ENCODE measurements around the gene SPAG4.

The SPAG4 gene

DNA sequence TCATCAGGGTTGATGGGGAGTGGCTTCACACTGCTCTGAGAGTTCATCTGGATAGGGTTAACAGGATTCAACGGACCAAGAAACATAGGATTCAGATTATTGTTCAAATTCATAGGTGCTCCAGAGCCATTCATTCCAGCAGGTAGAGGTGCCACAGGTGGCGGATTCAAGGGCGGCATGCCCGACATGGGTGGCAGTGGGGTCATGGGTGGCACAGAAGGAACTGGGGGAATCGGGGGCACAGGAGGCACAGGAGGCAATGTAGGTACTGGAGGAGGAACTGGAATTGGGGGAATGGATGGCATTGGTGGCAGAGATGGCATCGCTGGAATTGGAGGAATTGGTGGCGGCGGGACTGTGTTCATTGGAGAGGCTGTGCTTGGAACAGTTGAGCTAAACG is 38.8 kb downstream of the SPAG4 start:
- no peak for DNase-seq (ENCODE audit: low spot score)

DNA sequence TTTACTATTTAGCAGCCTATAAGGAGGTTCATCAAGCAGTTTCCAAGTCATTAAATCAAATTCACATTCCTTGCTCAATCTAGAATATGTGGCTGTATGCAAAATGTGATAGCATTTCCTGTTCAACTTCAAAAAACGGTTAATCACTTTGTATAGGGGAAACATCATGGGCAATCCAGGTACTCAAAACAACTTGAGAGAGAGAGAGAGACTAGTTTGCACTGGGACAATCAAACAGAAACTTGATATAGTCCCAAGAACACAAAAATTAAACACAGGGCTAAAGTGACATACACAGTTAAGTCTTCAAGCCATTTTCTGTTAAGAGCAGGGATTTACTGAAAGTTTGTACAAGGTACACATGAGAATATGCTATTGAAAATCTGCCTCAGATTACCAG is 41.6 kb downstream of the SPAG4 start:
- DNase-seq (ENCODE audit: low spot score) = no peak

- no peak for DNase-seq (ENCODE audit: low spot score)
Measured at GRCh38 chr20:35660122-35660937, 44.7 kb downstream of the SPAG4 start.

GRCh38 chr20:35661053-35661452 is 45.4 kb downstream of the SPAG4 start:
- DNase-seq (ENCODE audit: low spot score) = no peak

GRCh38 chr20:35661908-35662307 is 46.3 kb downstream of the SPAG4 start:
- DNase-seq (ENCODE audit: low spot score) = no peak

DNA sequence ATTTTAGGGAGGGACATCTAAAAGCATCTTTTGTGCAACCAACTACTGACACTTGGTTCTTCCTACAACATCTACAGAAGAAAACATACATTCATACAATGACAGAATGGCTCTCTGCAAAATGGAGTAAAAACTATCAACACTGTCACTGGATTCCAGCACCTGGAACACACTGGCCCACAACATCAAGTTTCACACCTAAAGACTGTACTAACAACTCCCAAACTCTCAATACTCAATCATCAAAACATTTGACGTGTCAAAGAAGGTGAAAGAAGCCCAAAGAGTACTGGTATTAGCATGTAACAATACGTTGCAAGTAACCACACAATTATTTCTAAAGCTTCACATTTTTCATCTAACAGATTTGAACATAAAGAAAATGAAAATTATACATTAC is 46.9 kb downstream of the SPAG4 start:
- DNase-seq (ENCODE audit: low spot score) = no peak

DNA sequence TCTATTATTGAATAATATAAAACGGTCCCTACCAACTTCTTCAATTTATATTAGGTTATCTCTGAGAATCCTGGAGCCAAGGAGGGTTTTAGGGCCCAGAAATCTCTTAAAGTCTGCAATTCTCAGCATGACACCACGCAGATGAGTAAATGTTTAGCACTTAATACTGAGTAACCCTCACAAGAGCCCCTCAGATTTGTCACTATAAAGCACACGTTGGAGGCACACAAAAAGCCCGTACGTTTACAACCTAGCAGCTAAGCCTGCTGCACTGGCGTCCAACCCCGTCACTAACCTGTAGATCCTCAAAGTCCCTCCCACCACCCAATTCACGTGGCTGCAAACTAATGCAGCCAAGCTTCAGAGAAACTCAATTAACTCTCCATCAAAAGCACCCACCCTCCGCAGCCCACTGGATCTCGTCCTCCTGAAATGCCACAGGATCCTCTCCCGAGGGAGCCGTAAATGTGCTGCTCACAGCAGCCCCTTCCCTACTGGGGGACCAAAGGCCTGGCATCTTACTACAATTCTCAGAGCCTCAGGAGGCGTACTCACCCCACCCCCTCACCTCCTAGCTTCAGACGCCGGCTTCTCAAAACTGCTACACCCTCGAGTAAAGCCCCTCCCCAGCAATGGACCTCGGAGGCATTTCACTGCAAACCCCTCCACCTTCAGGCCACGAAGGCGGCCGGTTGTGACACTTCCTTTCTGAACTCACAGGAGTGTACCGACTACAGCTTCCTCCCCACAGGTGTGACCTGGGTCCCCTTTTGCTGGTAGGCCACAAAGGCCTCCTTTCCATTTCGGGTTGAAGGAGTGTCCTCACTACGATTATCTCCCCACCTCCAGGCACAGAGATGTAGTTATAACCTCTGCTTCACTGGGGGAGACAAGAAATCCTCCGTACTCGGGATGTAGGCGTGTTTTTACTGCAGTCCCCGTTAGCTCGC is 48.2 kb downstream of the SPAG4 start:
- DNase-seq (ENCODE audit: low spot score) = peak; percentile 37

DNA sequence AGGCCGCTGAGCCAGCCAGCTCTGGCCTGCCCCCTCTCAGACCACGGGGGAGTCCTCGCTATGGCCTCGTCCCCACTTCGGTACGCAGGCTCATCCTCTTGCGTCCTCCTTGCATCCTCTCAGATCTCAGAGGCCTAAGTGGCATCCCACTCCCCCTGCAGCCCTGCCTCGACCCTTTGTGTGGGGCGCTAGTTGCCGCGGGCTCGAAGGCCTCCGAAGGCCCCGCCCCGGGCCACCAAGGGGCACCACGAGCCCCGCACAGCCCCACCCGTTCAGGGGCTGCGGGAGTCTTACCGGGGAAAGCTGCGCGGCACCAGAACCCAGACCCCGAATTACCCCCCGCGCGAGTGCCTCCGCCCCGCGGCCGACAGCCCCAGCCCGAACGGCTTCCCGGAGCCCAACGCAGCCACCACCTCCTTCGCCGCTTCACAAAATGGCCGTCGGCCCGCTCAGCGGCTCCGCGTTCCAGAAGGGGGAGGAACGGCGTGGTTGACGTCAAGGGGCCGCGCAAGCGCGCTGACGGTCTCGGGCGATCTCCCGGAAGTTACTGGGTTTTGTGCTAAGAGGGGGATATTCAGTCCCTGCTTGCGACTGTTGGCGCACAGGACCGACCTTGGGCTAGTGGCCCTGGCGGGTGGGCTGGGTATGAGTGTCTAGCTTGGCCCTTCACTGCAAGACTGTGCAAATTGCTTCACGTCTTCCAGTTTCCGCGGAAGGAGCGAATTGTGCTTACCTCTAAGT is 49.0 kb downstream of the SPAG4 start, which contains the start of the genes CPNE1 and RBM12:
CPNE1 (minus strand) TSS at position 435 of the 741 bp plus-strand sequence. CDS start 31,977 bp downstream, outside the sequence.
RBM12 (minus strand) TSS at position 435 of the 741 bp plus-strand sequence. CDS start 9,578 bp downstream, outside the sequence.
- peak; percentile 92 for DNase-seq (ENCODE audit: low spot score)

DNA sequence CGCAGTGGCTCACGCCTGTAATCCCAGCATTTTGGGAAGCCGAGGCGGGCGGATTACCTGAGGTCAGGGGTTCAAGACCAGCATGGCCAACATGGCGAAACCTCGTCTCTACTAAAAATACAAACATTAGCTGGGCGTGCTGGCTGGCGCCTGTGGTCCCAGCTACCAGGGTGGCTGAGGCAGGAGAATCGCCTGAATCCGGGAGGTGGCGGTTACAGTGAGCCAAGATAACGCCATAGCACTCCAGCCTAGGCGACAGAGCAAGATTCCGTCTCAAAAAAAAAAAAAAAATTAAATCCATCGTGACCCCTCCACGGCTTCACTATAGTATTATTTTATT is 50.3 kb downstream of the SPAG4 start:
- no peak for DNase-seq (ENCODE audit: low spot score)

DNA sequence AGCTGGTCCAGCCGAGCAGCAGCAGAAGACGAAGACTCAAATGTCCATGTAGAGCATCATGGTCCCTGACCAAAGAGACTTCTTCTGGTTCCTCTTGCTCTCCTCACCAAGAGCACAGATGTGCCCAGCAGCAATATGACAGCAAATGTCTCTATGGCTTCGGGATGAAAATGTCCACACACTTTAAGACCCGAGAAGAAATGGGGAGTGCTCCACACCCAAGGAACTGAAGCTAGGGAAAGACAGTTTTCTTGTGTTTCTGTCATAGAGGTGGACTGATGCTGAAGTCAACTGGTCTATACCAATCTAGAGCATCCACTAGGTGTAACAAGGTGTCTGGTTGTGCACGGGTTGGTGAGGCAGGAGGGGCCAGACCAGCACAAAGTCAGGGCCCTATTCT is 53.6 kb downstream of the SPAG4 start:
- no peak for DNase-seq (ENCODE audit: low spot score)

GRCh38 chr20:35669681-35670080 is 54.1 kb downstream of the SPAG4 start:
- no peak for DNase-seq (ENCODE audit: low spot score)

All from cerebellar cortex (tissue), 1 donor.